Nephron (organoid): ENCODE results near the gene PHC3.
A peak's percentile ranks its signal among the peaks of the same experiment; 100 is the strongest.

Experiments
- H3K27ac Mint-ChIP-seq, 3 experiments: 2 replicates each; pipeline ENCODE4 v1.8.0; 2020; ENCODE audit warnings: mixed read lengths in 3 of 3, mild to moderate bottlenecking in 2 of 3, moderate library complexity in 1 of 3
- H3K27me3 Mint-ChIP-seq: 2 replicates; pipeline ENCODE4 v1.8.0; 2021; ENCODE audit warnings: low read depth, mild to moderate bottlenecking, moderate library complexity, mixed read lengths
- H3K36me3 Mint-ChIP-seq: 2 replicates; pipeline ENCODE4 v1.8.0; 2020; ENCODE audit warnings: low read depth, mixed read lengths
- H3K4me1 Mint-ChIP-seq: 2 replicates; pipeline ENCODE4 v1.8.0; 2020; ENCODE audit warnings: mixed read lengths
- H3K4me3 Mint-ChIP-seq, 3 experiments: 2 replicates each; pipeline ENCODE4 v1.8.0; 2020; ENCODE audit warnings: mild to moderate bottlenecking in 3 of 3, mixed read lengths in 3 of 3, moderate library complexity in 2 of 3
- H3K9me3 Mint-ChIP-seq: 2 replicates; pipeline ENCODE4 v1.8.0; 2020; ENCODE audit warnings: mixed read lengths
- CTCF ChIP-seq, 3 experiments: fragments of 200-600 bp; sonication (generic); IDR thresholded peaks; one replicate each; pipeline ENCODE4 v1.5.0; 2021; ENCODE audit warnings: antibody characterized with exemption in 3 of 3; ENCODE audit not compliant: unreplicated experiment in 3 of 3

PHC3 gene

GRCh38 chr3:170081079-170081741, 100.3 kb downstream of the PHC3 start:
- peak overlapping the region in 2 of 3 experiments; percentile 64 to 74 for H3K27ac Mint-ChIP-seq
- peaks cover 62% of the 10 kb centered on the region for H3K36me3 Mint-ChIP-seq
- no peaks in the 10 kb centered on the region for H3K9me3 Mint-ChIP-seq
- peaks cover 13% of the 10 kb centered on the region for H3K4me1 Mint-ChIP-seq
- no peak for TF ChIP-seq CTCF (IDR thresholded peaks at IDR 0.05; ENCODE audit: unreplicated experiment in 3 of 3)
- H3K27me3 Mint-ChIP-seq = no peaks in the 10 kb centered on the region
- H3K4me3 Mint-ChIP-seq = no peak overlapping the region

- Mint-ChIP-seq H3K36me3 (peaks cover 65% of the 10 kb centered on the region), H3K4me1 (peaks cover 13% of the 10 kb centered on the region), H3K27ac (peak overlapping the region; percentile 45 to 74 (median 64)), H3K4me3 (no peak overlapping the region), H3K9me3 (no peaks in the 10 kb centered on the region), H3K27me3 (no peaks in the 10 kb centered on the region)
- TF ChIP-seq CTCF (IDR thresholded peaks at IDR 0.05; ENCODE audit: unreplicated experiment in 3 of 3) = no peak
Measured at GRCh38 chr3:170080605-170081004, 100.9 kb downstream of the PHC3 start.

GRCh38 chr3:170079536-170080165, 101.9 kb downstream of the PHC3 start:
- Mint-ChIP-seq H3K36me3 (peaks cover 64% of the 10 kb centered on the region), H3K4me1 (peaks cover 13% of the 10 kb centered on the region), H3K27me3 (no peaks in the 10 kb centered on the region), H3K4me3 (no peak overlapping the region), H3K9me3 (no peaks in the 10 kb centered on the region), H3K27ac (peak overlapping the region; percentile 64 to 74 (median 73))
- no peak for TF ChIP-seq CTCF (IDR thresholded peaks at IDR 0.05; ENCODE audit: unreplicated experiment in 3 of 3)

DNA sequence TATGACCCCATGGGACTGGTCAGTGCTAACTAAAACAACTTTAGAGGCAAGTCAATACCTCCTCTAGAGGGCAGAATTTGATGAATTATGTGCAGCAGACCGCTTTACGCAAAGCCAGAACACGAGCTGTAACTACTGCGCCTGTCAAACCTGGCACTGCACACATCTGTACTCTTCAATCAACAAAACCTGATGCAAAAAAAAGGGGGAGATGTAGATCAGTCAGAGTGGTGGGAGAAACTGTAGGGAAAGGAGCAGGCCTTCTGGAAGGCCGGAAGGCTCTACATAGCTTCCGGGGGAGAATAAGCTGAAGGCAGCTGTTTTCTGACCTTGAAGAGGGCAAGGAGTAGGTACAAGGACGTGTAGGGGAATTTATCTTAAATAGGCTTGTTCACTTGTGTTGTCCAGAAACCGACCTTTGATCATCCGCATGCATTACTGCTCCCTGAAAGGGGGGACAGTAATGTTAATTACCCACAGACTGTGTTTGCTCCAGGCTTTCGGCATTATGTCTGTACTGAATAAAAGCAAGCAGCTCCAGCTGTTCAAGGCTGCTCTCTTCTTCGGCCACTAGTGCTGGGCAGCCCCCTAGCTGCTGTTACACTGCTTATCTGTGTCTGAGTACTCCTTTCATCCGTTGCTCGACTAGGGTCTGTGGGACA, 102.8 kb downstream of the PHC3 start:
- TF ChIP-seq CTCF (IDR thresholded peaks at IDR 0.05; ENCODE audit: unreplicated experiment in 3 of 3) = no peak
- no peaks in the 10 kb centered on the region for H3K27me3 Mint-ChIP-seq
- no peaks in the 10 kb centered on the region for H3K9me3 Mint-ChIP-seq
- H3K4me1 Mint-ChIP-seq = peaks cover 13% of the 10 kb centered on the region
- H3K27ac Mint-ChIP-seq = peak overlapping the region; percentile 64 to 76 (median 70)
- no peak overlapping the region for H3K4me3 Mint-ChIP-seq
- peaks cover 64% of the 10 kb centered on the region for H3K36me3 Mint-ChIP-seq

DNA sequence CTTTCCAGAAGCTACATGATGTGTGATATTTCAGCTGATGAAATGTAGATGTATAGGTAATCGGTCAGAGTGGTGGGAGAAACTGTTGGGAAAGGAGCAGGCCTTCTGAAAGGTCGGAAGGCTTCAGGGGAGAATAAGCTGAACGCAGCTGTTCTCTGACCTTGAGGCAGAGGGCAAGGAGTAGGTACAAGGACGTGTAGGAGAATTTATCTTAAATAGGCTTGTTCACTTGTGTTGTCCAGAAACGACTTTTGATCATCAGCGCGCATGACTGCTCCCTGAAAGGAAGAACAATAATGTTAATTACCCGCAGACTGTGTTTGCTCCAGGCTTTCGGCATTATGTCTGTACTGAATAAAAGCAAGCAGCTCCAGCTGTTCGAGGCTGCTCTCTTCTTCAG, 104.2 kb downstream of the PHC3 start:
- H3K36me3 Mint-ChIP-seq = peaks cover 64% of the 10 kb centered on the region
- TF ChIP-seq CTCF (IDR thresholded peaks at IDR 0.05; ENCODE audit: unreplicated experiment in 3 of 3) = no peak
- H3K4me3 Mint-ChIP-seq = no peak overlapping the region
- H3K9me3 Mint-ChIP-seq = no peaks in the 10 kb centered on the region
- H3K27ac Mint-ChIP-seq = peak overlapping the region; percentile 18 to 67 (median 31)
- H3K27me3 Mint-ChIP-seq = no peaks in the 10 kb centered on the region
- H3K4me1 Mint-ChIP-seq = peaks cover 13% of the 10 kb centered on the region
